Brain microvascular endothelial cell (primary cell): ENCODE measurements around the gene DNAJC7.

Experiments used
- DNase-seq: peaks from one replicate; pipeline ENCODE4 v3.0.0-alpha.2; 2020
- H3K27ac ChIP-seq: fragments of 250-450 bp; sonication (Bioruptor Pico); 2 replicates; pipeline ENCODE4 v1.5.1; 2020; ENCODE audit warnings: mild to moderate bottlenecking, moderate library complexity
- H3K27me3 ChIP-seq: fragments of 250-450 bp; sonication (Bioruptor Pico); replicated peaks from 2 replicates; pipeline ENCODE4 v1.5.1; 2020; ENCODE audit warnings: mild to moderate bottlenecking
- H3K36me3 ChIP-seq: fragments of 250-450 bp; sonication (Bioruptor Pico); replicated peaks from 2 replicates; pipeline ENCODE4 v1.5.1; 2020; ENCODE audit warnings: mild to moderate bottlenecking
- H3K4me3 ChIP-seq: 2 replicates; pipeline ENCODE4 v1.5.1; 2011; ENCODE audit warnings: low read depth, mild to moderate bottlenecking, control low read depth, low read length, moderate library complexity
- CTCF ChIP-seq: IDR thresholded peaks from 2 replicates; pipeline ENCODE4 v1.5.1; 2011; ENCODE audit warnings: low read depth, mild to moderate bottlenecking, moderate library complexity, low read length, control low read depth, inconsistent platforms; ENCODE audit errors: missing control alignments
- in situ Hi-C: cut with HindIII; loops from 2 replicates; pipeline ENCODE4 v1.10.0; 2017; ENCODE audit warnings: low sequenced_read_pairs, low pct_ligation_motif_present

Gene DNAJC7

GRCh38 chr17:42039794-42040763 is 22.8 kb upstream of the DNAJC7 start:
- in situ Hi-C loops = no loop called here
- no peak for TF ChIP-seq CTCF
- H3K4me3 ChIP-seq = no peak overlapping the region
- no peaks in the 10 kb centered on the region for H3K36me3 ChIP-seq
- no peak for DNase-seq
- H3K27ac ChIP-seq = no peak overlapping the region
- H3K27me3 ChIP-seq = no peaks in the 10 kb centered on the region

- Histone ChIP-seq H3K27me3 (no peaks in the 10 kb centered on the region), H3K27ac (no peak overlapping the region), H3K36me3 (no peaks in the 10 kb centered on the region), H3K4me3 (no peak overlapping the region)
- no peak for TF ChIP-seq CTCF
- no peak for DNase-seq
- in situ Hi-C loops = no loop called here
These were observed 21.2 kb upstream of the DNAJC7 start for GRCh38 chr17:42038221-42038973.

- TF ChIP-seq CTCF = no peak
- Histone ChIP-seq H3K27ac (no peak overlapping the region), H3K27me3 (no peaks in the 10 kb centered on the region), H3K4me3 (no peak overlapping the region), H3K36me3 (no peaks in the 10 kb centered on the region)
- in situ Hi-C loops = no loop called here
- DNase-seq = no peak
These were observed 16.8 kb upstream of the DNAJC7 start for GRCh38 chr17:42034059-42034458.

- in situ Hi-C loops = no loop called here
These were observed 14.3 kb upstream of the DNAJC7 start for GRCh38 chr17:42031584-42031983.

GRCh38 chr17:42028791-42029127 is 11.5 kb upstream of the DNAJC7 start:
- no peak overlapping the region for H3K4me3 ChIP-seq
- in situ Hi-C loops = no loop called here
- H3K27ac ChIP-seq = no peak overlapping the region
- no peak for TF ChIP-seq CTCF
- H3K36me3 ChIP-seq = peaks cover 7% of the 10 kb centered on the region
- no peaks in the 10 kb centered on the region for H3K27me3 ChIP-seq
- DNase-seq = no peak

More at GRCh38 chr17:42031584-42031983, 14.3 kb upstream of the DNAJC7 start:
- no peaks in the 10 kb centered on the region for H3K27me3 ChIP-seq
- H3K36me3 ChIP-seq = no peaks in the 10 kb centered on the region
- H3K4me3 ChIP-seq = no peak overlapping the region
- no peak for TF ChIP-seq CTCF
- DNase-seq = no peak
- no peak overlapping the region for H3K27ac ChIP-seq
